GM18507 (cell line): ENCODE results near the gene ADAM15.

Source experiments
- DNase-seq: peaks from one replicate; pipeline ENCODE4 v3.0.0; 2011; ENCODE audit warnings: low read depth; ENCODE audit not compliant: insufficient read length; ENCODE audit errors: extremely low spot score
- FAIRE-seq: peaks from 2 replicates; lab custom pipeline; 2011; peaks lifted over from hg19 to GRCh38; lab: Jason Lieb, UNC

The ADAM15 gene

DNA sequence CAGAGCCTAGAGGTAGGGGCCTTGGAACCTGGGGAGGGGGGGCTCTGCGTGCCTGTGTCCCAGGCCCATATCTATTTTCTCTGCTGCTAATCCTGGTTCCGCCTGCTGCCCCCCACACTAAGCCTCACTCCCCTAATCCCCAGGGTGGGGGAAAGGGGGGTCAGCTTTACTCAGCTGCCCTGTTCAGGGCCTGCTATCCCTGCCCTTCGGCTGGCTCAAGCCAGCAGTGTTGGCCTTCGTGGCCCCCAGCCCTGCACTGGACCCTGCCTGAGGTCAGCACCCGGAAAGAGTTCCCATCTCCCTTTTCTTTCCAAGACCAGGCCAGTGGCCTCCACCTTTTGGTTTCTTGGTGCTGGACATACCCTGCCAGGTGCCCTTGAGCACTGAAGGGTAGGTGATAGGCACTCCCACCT lies 40.1 kb upstream of the ADAM15 start:
- FAIRE-seq, result no peak

DNA sequence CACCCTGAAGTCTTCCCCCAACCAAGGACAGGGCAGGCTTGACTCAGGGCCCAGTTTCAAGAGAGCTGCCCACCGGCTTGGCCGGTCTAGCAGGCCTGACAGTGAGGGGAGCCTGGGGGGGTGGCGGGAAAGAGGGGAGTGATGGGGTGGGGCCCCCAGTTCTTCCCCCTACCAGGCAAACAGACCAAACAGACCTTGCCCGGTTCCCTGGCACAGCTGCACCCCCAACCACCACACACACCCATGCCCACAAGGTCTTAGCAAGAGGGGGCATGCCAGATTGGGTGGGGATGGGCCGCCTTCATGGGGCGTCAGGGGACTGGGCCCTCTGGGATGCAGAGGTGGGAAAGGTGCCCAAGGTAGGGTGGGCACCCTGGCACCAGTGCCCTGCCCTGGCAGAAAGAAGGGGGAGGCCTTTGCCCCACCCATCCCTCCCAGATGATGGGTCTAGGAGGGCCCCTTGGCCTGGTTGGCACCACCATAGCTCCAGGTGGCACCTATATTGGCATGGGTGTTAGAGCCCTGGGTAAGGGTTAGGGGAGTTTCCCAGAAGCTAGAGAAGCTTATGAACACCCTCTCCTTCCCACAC lies 39.6 kb upstream of the ADAM15 start:
- DNase-seq (no peak), FAIRE-seq (no peak)

More for the DNA sequence above, 40.1 kb upstream of the ADAM15 start:
- DNase-seq, result no peak

DNA sequence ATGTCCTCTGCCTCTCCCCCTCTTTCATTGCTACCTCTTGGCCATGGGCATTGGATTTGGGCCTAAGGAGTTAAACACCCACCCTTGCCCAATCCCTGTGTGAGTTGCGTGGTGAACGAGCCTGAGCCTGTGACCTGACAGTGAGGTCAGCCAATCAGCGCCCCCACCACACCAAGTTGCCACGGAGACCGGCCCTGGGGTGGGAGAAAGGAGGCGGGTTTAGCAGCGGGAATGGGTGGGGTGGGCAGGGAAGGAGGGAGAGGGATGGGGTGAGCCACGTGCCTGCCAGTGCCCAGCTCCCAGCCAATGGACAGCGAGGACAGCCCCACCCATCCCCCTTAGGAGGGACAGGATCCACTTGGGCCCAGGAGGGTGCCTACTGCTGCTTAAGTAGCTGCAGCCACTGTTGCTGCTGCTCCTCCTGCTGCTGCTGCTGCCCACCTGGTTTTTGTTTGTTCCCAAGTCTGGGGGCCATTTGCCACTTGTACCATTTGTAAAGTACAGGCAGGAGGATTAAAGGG lies 39.0 kb upstream of the ADAM15 start:
- FAIRE-seq, result no peak

DNA sequence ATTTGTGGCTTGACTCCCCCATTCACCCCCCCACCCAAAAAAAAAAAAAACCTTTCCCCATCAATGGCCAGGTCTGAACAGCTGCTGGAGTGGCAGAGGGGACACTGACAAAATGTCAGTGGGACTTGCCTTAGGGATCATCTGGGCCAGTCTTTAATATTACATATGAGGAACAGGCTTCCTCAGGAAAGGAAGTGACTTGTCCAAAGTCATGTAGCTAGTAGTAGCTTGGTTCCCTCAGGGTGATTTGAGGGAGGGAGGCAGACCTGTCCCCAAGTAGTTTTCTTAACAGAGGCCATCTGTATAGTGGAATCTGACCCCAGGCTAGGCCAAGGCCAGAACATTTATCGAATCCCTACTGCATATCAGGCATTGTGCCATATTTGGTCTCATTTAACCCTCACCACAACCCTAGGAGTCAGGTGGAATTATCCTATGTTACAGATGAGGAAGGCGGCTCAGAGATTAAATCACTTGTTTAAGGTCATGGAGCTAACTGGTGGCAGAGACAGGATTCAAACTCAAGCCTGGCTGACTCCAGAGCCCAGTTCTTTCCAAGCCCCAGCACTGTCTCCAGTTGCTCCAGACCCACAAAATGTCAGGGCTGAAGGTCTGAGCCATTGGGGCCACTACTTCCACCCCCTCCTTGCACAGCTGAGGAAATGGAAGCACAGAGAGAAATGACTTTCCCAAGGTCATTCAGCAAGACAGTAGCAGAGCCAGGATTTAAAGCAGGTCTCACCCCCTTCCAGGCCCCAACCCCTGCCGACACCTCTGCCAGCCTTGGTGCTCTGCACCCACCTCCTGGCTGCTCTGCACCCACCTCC lies 38.1 kb upstream of the ADAM15 start:
- FAIRE-seq (no peak), DNase-seq (no peak)

More for the DNA sequence above, 39.0 kb upstream of the ADAM15 start:
- no peak for DNase-seq

DNA sequence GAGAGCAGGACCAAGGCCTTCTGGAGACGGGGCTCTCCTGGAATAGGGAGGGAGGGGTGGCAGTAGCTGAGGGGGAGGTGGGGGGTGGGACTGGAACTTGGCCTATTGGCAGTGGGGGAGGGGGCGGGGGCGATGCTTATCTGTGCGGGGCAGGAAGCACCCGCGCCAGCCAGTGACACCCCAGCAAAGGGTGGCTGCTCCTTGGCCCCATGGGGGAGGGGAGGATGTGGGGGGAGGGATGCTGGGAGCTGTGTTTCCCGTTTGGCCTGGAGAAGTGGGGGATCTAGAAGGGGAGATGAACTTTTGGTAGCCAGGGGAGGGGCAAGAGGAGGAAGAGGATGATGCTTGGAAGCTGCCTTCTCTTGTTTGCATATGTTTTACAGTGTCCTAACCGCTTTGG lies 37.5 kb upstream of the ADAM15 start:
- no peak for DNase-seq
- FAIRE-seq, result no peak

DNA sequence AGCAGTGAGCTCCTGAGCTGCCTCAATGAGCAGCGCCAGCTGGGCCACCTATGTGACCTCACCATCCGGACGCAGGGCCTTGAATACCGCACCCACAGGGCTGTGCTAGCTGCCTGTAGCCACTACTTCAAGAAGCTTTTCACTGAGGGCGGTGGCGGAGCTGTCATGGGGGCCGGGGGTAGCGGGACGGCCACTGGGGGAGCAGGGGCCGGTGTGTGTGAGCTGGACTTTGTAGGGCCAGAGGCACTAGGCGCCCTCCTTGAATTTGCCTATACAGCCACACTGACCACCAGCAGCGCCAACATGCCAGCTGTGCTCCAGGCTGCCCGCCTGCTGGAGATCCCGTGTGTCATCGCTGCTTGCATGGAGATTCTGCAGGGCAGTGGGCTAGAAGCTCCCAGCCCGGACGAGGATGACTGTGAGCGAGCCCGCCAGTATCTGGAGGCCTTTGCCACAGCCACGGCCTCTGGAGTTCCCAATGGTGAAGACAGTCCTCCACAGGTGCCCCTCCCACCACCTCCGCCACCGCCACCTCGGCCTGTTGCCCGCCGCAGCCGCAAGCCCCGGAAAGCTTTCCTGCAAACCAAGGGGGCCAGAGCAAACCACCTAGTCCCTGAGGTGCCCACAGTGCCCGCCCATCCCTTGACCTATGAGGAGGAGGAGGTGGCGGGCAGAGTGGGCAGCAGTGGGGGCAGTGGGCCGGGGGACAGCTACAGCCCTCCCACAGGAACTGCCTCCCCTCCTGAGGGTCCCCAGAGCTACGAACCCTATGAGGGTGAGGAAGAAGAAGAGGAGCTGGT lies 36.2 kb upstream of the ADAM15 start:
- DNase-seq (no peak), FAIRE-seq (no peak)

DNA sequence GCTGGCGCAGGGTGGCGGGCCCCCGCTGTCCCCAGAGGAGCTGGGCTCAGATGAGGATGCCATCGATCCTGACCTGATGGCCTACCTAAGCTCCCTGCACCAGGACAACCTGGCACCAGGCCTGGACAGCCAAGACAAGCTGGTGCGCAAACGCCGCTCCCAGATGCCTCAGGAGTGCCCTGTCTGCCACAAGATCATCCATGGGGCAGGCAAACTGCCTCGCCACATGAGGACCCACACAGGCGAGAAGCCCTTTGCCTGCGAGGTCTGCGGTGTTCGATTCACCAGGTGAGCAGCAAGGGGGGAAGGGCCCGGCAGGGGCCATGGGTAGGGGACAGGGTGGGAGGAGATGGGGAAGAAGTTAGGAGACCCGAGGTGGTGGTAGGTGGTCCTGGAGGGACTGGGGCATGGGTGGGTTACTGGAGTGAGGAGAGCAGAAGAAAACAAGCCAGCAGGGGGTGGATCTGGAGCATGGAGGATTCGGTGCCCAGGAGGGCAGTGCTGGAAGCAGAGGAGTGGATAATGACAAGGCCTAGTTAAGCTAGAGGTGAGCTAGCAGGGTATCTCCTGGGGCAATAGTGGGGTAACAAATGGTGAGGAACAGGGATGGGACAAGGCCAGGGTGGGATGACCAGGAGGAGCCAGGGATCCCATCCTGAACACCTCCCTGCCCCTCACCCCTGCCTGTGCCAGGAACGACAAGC lies 35.4 kb upstream of the ADAM15 start:
- DNase-seq (no peak), FAIRE-seq (no peak)

DNA sequence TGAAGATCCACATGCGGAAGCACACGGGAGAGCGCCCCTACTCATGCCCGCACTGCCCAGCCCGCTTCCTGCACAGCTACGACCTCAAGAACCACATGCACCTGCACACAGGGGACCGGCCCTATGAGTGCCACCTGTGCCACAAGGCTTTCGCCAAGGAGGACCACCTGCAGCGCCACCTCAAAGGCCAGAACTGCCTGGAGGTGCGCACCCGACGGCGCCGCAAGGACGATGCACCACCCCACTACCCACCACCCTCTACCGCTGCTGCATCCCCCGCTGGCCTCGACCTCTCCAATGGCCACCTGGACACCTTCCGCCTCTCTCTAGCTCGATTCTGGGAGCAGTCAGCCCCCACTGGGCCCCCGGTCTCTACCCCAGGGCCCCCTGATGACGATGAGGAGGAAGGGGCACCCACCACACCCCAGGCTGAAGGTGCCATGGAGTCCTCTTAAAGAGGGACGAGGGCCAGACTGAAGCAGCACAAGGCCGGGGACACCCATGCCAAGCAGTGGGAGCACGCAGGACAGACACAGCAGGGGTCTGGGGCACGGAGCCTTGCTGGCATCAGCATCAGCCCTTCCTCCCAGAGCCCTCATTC lies 34.8 kb upstream of the ADAM15 start:
- no peak for FAIRE-seq
- DNase-seq, result no peak

DNA sequence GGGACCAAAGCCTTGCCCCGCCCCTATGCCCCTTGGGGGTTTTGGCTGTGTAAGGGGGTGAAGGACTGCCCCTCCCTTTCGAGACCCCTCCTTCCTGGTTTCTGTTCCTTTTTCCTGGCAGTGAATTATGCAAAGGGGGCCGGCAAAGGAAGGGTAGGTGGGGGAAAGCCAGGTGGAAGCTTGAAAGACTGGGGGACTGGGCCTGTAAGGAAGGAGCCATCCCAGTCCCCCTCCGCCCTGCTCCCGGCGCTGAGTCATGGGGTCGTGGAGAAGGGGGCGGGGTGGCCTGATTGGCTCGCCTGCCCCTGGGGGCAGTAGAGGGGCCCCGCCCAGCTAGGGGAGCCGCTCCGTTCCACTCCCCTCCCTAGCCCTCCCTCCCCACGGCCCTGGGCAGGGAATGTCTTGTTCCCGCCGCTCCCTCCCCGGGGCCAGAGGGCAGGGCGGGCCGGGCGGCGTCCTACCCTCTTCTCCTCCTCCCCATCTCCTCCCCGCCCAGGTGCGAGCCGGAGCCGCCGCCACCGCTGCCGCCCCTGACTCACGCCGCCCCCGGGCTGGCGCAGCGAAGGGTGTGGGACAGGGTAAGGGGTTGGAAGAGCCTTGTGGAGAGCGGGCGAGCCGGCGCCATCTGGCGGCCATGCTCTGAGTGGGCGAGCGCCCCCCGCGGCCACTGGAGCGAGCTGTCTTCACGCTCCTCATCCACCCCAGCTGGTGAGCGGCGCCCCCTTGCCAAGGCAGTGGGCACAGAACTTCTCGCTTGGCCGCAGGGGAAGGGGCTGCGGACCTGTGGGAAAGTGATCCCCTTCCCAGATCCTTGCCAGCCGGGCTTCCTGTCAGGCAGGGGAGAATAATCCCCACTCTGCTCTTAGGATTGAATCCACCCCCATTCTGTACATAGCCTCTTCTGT lies 33.8 kb upstream of the ADAM15 start:
- peak; percentile 84 for FAIRE-seq
- peak; percentile 78 for DNase-seq

DNA sequence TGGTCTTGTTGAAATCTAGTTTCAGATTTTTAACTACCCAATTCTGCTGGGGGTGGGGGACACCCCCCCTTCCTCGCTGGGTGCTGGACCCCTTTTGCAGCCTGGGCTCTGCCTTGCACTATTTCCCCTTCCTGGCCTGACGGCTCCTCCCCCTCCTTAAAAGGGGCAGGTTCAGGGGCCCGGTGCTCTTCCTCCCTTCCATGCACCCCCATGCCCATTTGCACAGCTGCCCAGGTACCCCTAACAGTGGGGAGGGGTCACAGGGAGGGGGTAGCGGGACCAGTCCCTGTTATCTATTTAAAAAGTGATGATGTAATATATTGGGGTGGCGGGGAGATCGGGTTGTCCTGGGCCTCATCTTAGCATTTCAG lies 33.2 kb upstream of the ADAM15 start:
- DNase-seq (no peak), FAIRE-seq (no peak)

DNA sequence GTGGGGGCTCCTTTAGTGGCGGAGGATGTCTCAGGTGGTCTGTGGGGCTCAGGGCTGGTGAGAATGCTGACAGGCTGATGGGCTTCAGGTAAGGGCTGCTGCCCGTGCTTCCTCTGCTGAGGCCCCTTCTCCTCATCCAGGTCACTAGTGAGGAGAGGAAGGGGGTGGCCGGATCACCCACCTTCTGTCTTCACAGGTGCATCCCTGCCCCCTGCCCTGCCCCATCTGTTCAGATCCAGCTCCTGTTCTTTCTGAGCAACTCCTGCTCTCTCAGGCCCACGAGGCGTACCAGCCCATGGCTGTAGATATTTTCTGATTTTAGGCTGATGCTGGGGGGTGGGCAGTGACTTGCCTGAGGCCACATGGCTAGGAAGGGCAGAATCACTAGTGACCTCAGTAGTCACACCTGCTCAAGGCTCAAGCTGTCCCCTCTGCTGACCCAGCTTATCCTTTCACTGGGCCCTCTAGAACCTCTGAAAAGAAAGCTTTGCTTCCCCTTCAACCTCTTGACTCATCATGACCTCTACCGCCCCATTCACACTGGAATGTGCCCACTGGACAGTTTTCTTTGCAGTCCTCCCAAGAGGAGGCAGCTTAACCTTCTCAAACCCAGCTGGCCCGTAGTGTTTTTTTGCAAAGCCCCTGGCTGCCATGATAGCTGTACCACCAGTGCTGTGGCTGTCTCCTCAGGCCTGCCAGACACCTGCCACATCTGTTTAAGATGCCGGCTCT lies 32.3 kb upstream of the ADAM15 start:
- DNase-seq, result no peak
- FAIRE-seq, result no peak

DNA sequence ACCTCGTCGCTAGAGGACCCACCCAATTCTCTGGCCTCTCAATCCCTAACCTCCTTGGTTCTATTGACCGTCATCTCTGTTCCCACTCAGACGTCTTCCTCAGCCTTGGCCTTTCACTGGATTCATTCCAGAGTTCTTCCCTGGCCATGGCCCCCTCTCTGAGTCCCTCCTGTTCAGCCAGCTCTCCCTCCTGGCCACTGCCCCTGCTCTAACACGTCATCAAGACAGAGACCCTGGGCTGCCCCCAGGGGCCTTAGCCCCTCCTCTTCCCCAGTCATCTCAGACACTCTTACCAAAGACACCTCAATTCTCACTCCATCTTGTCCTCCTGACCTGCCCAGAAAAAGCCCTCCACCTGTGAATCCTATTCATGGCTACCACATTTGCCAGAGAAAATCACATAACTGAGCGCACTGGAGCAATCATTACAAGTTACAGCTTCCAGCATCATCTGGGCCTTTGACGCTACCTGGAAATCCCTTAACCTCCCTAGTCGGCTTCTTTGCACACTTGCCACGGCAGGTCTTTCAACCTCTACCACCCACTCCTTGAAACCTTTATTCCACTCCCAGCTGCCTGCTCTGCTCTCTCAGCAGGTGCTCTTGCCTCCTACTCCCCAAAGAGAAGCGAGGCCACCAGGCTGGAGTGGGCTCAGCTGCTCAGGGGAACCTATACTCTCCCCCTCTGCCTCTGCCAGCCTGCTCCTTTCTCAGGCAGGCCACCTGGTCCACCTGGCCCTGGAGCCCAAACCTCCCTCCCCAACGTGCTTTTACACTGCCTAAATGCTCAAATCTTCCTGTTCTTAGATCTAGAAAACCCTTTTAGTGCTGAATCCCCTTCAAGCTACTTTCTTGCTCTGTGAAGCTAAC lies 31.5 kb upstream of the ADAM15 start:
- DNase-seq, result no peak
- FAIRE-seq, result no peak

DNA sequence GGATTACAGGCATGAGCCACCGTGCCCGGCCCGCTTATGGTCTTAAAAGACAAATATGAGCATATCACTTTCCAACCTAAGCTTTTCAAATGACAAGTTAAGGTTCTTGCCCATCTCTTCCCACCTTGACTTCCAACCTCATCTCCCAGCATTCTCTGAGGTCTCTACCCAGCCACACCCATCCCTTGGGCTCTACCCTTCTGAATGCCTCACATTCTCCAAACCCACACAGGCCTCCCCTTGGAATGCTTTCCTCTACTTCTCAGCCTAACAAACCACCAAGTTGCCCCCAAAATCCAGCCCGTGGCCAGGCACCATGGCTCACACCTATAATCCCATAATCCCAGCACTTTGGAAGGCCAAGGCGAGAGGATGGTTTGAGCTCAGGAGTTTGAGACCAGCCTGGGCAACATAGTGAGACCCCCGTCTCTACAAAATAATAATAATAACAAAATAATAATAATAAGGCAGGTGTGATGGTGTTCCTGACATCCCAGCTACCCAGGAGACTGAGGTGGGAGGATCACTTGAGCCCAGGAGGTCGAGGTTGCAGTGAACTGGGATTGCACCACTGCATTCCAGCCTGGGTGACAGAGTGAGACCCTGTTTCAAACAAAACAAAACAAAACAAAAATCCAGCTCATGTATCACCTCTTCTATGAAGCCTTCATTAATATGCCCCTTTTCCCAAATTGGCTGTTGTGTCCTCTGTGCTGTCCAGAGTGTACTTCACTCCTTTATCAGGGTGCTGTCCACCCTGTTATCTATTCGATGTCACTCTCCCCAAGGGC lies 28.8 kb upstream of the ADAM15 start:
- DNase-seq (no peak), FAIRE-seq (no peak)

DNA sequence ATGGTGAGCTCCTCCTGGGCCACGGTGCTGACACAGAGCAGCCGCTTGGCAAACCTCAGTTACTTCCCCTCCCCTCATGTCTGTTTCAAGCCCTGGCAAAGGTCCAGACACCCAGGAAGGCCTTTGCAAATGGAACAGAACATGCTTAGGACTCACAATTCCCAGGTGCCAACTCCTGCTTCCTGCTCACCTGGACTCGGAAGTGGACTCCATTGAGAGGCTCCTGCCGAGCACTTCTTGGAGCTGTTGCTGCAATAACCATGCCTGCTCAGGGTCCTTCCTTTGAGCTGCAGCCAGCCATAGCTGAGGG lies 28.2 kb upstream of the ADAM15 start:
- no peak for FAIRE-seq
- DNase-seq, result no peak

DNA sequence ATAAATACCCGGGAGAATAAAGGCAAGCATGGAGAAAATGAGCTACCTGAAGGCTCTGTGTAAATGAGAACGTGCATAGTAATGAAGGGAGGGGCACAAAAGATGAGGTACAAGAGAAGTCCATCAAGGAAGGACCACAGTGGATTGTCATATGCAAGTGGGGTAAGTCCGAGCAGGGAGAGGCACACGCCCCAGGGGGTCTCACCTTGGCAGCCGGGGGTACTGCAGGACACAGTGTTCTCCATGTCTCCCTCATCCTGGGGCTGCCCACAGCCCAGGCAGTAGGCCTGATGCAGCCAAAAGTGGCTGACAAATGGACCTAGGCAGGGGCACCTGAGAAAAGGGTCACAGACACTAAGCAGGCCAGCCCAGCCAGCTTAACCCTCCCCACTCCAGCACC lies 27.5 kb upstream of the ADAM15 start:
- no peak for DNase-seq
- FAIRE-seq, result no peak

DNA sequence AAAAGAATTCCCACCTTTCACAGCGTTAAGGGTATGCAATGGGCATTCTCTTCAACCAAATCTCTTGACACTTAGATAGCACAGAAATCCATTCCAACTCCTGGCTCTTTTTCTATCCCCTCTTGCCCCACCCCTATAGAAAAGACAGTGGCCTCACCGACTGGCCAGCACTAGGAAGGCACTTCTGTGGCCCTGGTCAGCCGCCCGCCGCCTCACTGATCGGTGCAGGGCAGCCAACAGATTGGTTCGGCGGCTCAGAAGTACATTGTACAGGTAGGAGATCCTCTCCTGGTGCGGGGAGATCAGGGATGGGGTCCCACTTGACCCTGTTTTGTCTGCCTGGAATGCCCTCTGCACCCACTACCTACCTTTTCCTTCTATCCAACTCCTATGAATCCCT lies 26.8 kb upstream of the ADAM15 start:
- DNase-seq (no peak), FAIRE-seq (no peak)
